Loucy (cell line): ENCODE measurements around the gene B9D1.

Experiments used
- EZH2phosphoT487 ChIP-seq: fragments of 200-600 bp; IDR thresholded peaks from 2 replicates; pipeline ENCODE4 v1.6.1; 2018; ENCODE audit warnings: antibody characterized with exemption, mild to moderate bottlenecking, moderate library complexity, borderline replicate concordance
- TF ChIP-seq, protein P1 (sequence below): fragments of 200-600 bp; sonication (generic); conservative IDR thresholded peaks from 2 replicates; pipeline ENCODE4 v1.5.1; 2014; ENCODE audit warnings: mild to moderate bottlenecking, antibody characterized with exemption, low read length

DNA sequence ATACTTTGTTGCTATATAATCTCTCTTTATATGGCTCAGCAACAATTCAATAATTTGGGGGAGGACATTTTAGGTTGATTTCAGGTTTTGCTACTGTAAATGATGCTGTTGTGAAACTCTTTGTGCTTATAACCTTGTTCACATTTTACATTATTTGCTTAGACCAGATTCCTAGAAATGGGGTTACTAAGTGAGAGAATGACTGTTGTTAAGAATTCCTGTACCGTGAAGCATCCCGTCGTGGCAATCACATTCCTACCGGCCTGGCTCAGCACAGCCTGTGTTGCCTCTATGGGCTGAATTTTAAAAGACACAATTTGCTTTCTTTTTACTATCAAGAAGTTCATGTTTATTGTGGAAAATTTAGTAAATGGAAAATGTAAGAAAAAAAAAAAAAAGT is 31.4 kb downstream of the B9D1 start:
- TF ChIP-seq, protein P1, sequence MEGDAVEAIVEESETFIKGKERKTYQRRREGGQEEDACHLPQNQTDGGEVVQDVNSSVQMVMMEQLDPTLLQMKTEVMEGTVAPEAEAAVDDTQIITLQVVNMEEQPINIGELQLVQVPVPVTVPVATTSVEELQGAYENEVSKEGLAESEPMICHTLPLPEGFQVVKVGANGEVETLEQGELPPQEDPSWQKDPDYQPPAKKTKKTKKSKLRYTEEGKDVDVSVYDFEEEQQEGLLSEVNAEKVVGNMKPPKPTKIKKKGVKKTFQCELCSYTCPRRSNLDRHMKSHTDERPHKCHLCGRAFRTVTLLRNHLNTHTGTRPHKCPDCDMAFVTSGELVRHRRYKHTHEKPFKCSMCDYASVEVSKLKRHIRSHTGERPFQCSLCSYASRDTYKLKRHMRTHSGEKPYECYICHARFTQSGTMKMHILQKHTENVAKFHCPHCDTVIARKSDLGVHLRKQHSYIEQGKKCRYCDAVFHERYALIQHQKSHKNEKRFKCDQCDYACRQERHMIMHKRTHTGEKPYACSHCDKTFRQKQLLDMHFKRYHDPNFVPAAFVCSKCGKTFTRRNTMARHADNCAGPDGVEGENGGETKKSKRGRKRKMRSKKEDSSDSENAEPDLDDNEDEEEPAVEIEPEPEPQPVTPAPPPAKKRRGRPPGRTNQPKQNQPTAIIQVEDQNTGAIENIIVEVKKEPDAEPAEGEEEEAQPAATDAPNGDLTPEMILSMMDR, result no peak
- no peak for TF ChIP-seq EZH2phosphoT487
